MG63 (cell line): ENCODE measurements around the gene CORO1C. TPM values are rescaled to one million over a fixed set of nuclear protein-coding genes. Genes with fewer than 3 reads are reported as not detected.
"Not testable (repeated sequence)": the region's sequence is repeated elsewhere in the genome, so short reads cannot be mapped to it uniquely, and the experiment has no call there.

Experiments used
- DNase-seq: peaks from one replicate; pipeline ENCODE4 v3.0.0-alpha.2; 2020
- H3K27me3 ChIP-seq: fragments of 250-450 bp; sonication (Bioruptor Pico); 2 replicates; pipeline ENCODE4 v1.5.1; 2020; ENCODE audit warnings: mild to moderate bottlenecking, moderate library complexity
- H3K36me3 ChIP-seq: fragments of 250-450 bp; sonication (Bioruptor Pico); 2 replicates; pipeline ENCODE4 v1.5.1; 2020; ENCODE audit warnings: mild to moderate bottlenecking, moderate library complexity
- H3K4me3 ChIP-seq: fragments of 250-450 bp; sonication (Bioruptor Pico); 2 replicates; pipeline ENCODE4 v1.5.1; 2020; ENCODE audit warnings: mild to moderate bottlenecking, moderate library complexity
- H3K9me3 ChIP-seq: fragments of 250-450 bp; sonication (Bioruptor Pico); 2 replicates; pipeline ENCODE4 v1.5.1; 2020; ENCODE audit warnings: mild to moderate bottlenecking, moderate library complexity
- total RNA-seq: library from RNA; depleted of rRNA; stranded (reverse); fragments of >200 nt; shearing (Covaris generic); gene quantifications from 2 replicates; pipeline ENCODE4 v1.2.3, GENCODE V29; 2014; ENCODE audit warnings: low replicate concordance; rRNA removed

CORO1C gene
- 228 and 229 TPM in 2 replicates for total RNA-seq

DNA sequence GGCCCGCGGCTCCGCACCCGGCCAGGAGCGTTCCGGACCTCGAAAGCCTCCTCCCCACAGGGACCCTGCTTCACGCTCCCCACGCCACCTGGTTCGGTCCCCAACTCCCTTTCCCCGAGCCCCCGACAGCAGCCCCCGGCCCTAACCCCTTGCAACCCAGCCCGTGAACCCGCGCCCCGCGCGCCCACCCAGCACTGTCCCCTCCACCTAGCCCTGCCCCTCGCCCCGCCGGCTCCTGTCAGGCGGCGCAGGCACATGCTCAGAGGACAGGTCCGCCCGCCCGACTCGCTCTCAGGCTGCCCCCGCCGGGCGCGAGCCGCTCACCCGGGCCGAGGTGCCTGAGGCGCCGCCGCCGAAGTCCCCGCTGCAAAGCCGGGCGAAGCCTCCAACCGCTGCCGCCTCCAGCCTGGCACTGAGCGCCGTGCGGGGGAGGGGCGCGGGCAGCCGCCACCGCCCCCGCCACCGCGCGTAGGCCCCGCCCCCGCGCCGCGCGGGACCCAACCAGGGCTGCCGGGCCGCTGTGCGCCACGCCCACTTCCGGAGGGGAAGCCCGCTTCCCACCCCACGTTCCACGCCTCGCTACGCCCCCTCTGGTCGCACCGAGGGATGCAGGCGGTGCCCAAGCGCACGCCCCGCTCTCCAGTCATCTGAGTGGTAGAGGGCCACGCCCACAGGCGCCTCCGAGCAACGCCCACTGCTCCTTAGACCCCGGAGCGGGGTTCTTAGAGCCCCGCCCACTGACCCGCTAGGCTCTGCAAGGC is at the start of gene CORO1C:
CORO1C (minus strand) TSS at position 414 of the 761 bp plus-strand sequence. CDS start 30,200 bp downstream, outside the sequence.
- Histone ChIP-seq H3K27me3 (no peaks in the 10 kb centered on the region), H3K4me3 (peak within 1 kb of the TSS; percentile 87), H3K9me3 (no peaks in the 10 kb centered on the region), H3K36me3 (peaks cover 31% of the 10 kb centered on the region)
- peak; percentile 95 for DNase-seq

DNA sequence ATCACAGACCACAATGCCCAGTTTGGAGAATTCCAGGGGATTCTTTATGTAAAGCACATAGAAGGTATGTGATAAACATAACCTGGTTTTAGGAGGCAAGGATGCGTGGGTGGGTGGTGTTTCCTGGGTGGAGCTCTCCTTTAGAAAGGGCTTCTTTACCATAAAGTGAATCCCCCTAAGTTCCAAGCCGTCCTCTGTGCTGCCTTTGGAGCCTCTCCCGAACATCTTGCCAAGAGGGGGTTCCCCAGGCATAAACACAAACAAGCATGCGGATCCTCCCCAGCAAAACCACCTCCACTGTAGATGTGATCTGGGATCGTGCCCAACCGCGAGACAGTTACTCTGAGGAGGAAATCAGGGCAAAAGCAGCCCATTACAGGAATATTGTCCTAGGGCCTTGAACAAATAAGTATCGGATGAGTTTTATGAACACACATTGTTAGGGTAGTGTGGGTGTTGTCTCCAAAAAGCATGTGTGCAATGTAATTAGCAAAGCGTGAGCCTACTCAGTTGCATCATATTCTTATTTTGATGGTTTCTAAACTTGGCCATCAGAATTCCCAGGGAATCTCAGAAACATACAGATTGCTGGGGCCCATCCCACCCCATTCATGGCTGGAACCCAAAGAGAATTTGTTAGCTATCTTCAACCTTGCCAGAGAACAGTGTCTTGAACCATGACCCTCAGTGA is 48.8 kb upstream of the CORO1C start:
- Histone ChIP-seq H3K4me3 (no peak overlapping the region), H3K27me3 (no peaks in the 10 kb centered on the region), H3K9me3 (no peaks in the 10 kb centered on the region), H3K36me3 (peaks cover 34% of the 10 kb centered on the region)
- DNase-seq = no peak

- no peak for DNase-seq
- H3K9me3 ChIP-seq = no peaks in the 10 kb centered on the region
- H3K27me3 ChIP-seq = no peaks in the 10 kb centered on the region
- H3K4me3 ChIP-seq = no peak overlapping the region
- peaks cover 15% of the 10 kb centered on the region for H3K36me3 ChIP-seq
These were observed 46.7 kb upstream of the CORO1C start for GRCh38 chr12:108778053-108778452.

DNA sequence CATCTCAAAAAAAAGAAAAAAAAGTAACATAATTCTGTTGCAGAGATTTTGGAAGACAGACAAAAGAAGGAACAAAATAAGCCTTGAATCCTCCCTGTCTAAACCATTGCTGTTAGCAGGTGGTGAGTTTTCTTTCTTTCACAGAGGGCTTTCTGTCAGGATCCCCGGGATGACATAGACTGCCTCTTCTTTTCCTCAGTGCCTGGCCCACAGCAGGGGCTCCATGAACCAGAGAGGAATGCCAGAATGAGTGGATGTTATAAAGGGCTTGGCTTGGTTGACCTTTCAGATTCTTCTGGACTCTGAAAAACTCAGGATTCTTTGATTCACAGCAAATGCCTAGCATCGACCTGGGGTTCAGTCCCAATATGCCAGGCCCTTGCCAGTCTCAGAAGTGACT is 45.8 kb upstream of the CORO1C start:
- H3K4me3 ChIP-seq = no peak overlapping the region
- DNase-seq = no peak
- no peaks in the 10 kb centered on the region for H3K9me3 ChIP-seq
- no peaks in the 10 kb centered on the region for H3K27me3 ChIP-seq
- H3K36me3 ChIP-seq = peaks cover 6% of the 10 kb centered on the region

GRCh38 chr12:108773798-108774788 is 42.8 kb upstream of the CORO1C start:
- Histone ChIP-seq H3K27me3 (no peaks in the 10 kb centered on the region), H3K4me3 (no peak overlapping the region), H3K9me3 (no peaks in the 10 kb centered on the region), H3K36me3 (no peaks in the 10 kb centered on the region)
- DNase-seq = peak; percentile 71

DNA sequence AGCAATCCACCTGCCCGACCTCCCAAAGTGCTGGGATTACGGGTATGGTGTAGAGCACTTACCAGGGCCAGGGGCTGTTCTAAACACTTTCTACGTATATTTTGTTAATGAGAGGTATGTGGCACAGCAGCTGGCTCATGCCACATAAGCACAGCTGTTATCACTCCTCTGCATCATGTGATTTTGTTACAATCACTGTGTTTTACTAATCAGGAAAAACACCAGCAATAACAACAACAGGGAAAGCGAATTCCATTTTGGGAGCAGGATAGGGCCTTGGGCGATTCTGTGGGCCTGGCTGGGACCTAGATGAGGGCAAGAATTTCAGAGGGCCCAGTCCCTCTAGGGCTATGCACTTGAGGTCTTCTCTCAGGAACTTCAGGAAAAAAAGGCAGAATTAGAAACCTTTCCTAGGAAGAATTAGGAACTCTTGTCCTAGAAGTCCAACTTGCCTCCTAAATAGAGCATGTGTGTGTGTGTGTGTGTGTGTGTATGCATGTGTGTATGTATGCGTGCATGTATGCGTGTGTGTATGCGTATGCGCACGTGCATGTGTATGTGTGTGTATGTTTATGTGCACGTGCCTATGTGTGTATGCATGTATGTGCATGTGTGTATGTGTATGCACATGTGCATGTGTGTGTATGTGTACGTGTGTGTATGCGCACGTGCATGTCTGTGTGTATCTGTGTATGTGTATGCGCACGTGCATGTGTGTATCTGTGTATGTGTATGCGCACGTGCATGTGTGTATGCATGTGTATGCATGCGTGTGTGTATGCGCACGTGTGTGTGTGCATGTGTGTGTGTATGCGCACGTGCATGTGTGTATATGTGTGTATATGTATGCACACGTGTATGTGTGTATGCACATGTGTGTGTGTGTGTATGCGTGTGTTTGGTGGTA is 41.8 kb upstream of the CORO1C start:
- H3K27me3 ChIP-seq = no peaks in the 10 kb centered on the region
- no peaks in the 10 kb centered on the region for H3K36me3 ChIP-seq
- H3K9me3 ChIP-seq = no peaks in the 10 kb centered on the region
- no peak for DNase-seq
- H3K4me3 ChIP-seq = no peak overlapping the region

GRCh38 chr12:108772247-108772646 is 40.9 kb upstream of the CORO1C start:
- DNase-seq = peak; percentile 16
- Histone ChIP-seq H3K36me3 (no peaks in the 10 kb centered on the region), H3K4me3 (no peak overlapping the region), H3K9me3 (no peaks in the 10 kb centered on the region), H3K27me3 (no peaks in the 10 kb centered on the region)

DNA sequence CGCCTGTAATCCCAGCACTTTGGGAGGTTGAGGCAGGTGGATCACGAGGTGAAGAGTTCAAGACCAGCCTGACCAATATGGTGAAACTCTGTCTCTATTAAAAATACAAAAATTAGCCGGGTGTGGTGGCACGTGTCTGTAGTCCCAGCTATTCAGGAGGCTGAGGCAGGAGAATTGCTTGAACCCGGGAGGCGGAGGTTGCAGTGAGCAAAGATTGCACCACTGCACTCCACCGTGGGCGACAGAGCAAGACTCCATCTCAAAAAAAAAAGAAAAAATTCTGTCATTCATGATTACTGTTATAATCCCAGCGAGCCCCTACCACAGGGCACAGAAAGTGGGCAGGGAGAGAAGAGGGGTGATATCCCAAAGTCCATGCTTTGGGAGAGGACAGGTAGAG is 40.5 kb upstream of the CORO1C start:
- DNase-seq, H3K36me3 ChIP-seq, H3K9me3 ChIP-seq, H3K4me3 ChIP-seq, H3K27me3 ChIP-seq: not testable (repeated sequence)

GRCh38 chr12:108770963-108771362 is 39.6 kb upstream of the CORO1C start:
- DNase-seq = no peak
- H3K9me3 ChIP-seq = no peaks in the 10 kb centered on the region
- no peaks in the 10 kb centered on the region for H3K36me3 ChIP-seq
- no peak overlapping the region for H3K4me3 ChIP-seq
- H3K27me3 ChIP-seq = no peaks in the 10 kb centered on the region

- Histone ChIP-seq H3K27me3 (no peaks in the 10 kb centered on the region), H3K9me3 (no peaks in the 10 kb centered on the region), H3K4me3 (no peak overlapping the region), H3K36me3 (no peaks in the 10 kb centered on the region)
- DNase-seq = no peak
These were observed 39.0 kb upstream of the CORO1C start for GRCh38 chr12:108770269-108770829.

DNA sequence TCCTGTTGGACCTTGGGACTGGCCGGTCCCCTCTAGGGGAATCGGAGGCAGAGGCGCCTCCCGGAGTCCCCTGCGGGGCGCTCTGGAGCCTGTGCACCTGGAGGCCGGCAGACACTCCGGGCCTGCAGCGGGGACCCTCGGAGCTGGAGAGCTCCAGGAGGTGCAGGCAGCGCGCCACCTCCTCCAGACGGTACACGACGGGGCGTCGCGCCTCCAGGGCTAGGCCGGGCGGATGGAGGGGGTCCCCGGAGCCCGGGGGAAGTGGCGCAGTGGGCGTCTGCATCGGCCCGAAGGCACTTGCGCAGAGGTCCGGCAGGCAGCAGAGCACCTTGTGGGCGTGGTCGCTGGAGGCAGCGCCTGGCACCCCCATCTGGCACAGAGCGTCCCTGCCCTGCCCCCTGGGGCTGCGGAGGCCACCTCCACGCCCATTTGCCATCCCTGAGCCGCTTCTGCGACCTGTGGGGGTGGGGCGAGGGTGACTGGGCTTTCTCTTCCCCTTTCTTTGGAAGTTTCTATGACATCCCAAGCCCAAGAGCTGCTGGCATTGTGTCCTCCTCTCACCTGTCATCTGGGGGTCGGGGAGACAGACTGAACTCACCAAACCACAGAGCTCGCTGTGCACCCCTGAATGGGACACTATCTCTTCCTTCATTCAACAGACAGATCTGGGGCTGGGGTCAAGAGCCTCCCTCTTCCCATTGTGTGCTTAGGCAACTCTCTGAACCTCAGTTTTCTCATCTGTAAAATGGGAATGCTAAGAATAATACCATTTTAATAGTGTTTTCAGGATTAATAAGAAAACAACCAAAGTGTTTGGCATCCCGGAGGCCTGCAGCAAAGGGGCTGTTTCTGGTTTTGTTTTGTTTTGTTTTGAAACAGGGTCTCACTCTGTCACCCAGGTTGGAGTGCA is 37.5 kb upstream of the CORO1C start:
- H3K36me3 ChIP-seq = no peaks in the 10 kb centered on the region
- H3K27me3 ChIP-seq = no peaks in the 10 kb centered on the region
- H3K9me3 ChIP-seq = no peaks in the 10 kb centered on the region
- no peak for DNase-seq
- H3K4me3 ChIP-seq = no peak overlapping the region

- DNase-seq = no peak
- Histone ChIP-seq H3K9me3 (no peaks in the 10 kb centered on the region), H3K27me3 (no peaks in the 10 kb centered on the region), H3K4me3 (no peak overlapping the region), H3K36me3 (no peaks in the 10 kb centered on the region)
These were observed 35.0 kb upstream of the CORO1C start for GRCh38 chr12:108766294-108766693.

- Histone ChIP-seq H3K4me3 (no peak overlapping the region), H3K27me3 (no peaks in the 10 kb centered on the region), H3K9me3 (no peaks in the 10 kb centered on the region), H3K36me3 (no peaks in the 10 kb centered on the region)
- DNase-seq = no peak
These were observed 34.0 kb upstream of the CORO1C start for GRCh38 chr12:108765289-108765764.

- DNase-seq = no peak
- no peaks in the 10 kb centered on the region for H3K27me3 ChIP-seq
These were observed 33.4 kb upstream of the CORO1C start for GRCh38 chr12:108764540-108765288.

More at GRCh38 chr12:108764540-108765288, 33.4 kb upstream of the CORO1C start:
- Histone ChIP-seq H3K36me3 (no peaks in the 10 kb centered on the region), H3K9me3 (no peaks in the 10 kb centered on the region), H3K4me3 (no peak overlapping the region)
